HEK293 (cell line): ENCODE results near the gene HIPK2.

Experiments used
- CTCF ChIA-PET: fragments of 350-600 bp; formaldehyde crosslinking; extraction: SDS; loops from one replicate; lab custom pipeline; 2021; ENCODE audit warnings: antibody characterized with exemption; lab: Yijun Ruan, JAX
- POLR2A ChIA-PET: fragments of 300-600 bp; formaldehyde crosslinking; extraction: SDS; loops from one replicate; lab custom pipeline; 2020; ENCODE audit warnings: antibody characterized with exemption, inconsistent platforms; lab: Yijun Ruan, JAX
- H3K27ac ChIP-seq: fragments of 200-500 bp; sonication (Bioruptor generic); 2 replicates; pipeline ENCODE4 v1.5.1; 2014; ENCODE audit warnings: low read depth, low read length, control low read depth, inconsistent platforms; ENCODE audit errors: extremely low read depth
- H3K36me3 ChIP-seq, 2 experiments: fragments of 200-500 bp in 1 of 2; sonication (Bioruptor generic) in 1 of 2; 1 replicate in 1 of 2; 2 replicates in 1 of 2; pipeline ENCODE4 v1.5.1; 2014 to 2017; ENCODE audit warnings: inconsistent platforms in 2 of 2, low read length in 2 of 2; ENCODE audit not compliant: control insufficient read depth in 2 of 2, insufficient read depth in 1 of 2
- H3K4me1 ChIP-seq: fragments of 200-500 bp; sonication (Bioruptor generic); 2 replicates; pipeline ENCODE4 v1.5.1; 2014; ENCODE audit warnings: mild to moderate bottlenecking, low read length, inconsistent platforms; ENCODE audit not compliant: control insufficient read depth, insufficient read depth
- H3K4me3 ChIP-seq: 2 replicates; pipeline ENCODE4 v1.5.1; 2011; ENCODE audit warnings: low read depth, mild to moderate bottlenecking, control low read depth, low read length, moderate library complexity
- H3K9me3 ChIP-seq: fragments of 200-500 bp; sonication (Bioruptor generic); 2 replicates; pipeline ENCODE4 v1.5.1; 2014; ENCODE audit warnings: low read depth, low read length, inconsistent platforms; ENCODE audit not compliant: control insufficient read depth, insufficient read depth
- AEBP2 ChIP-seq: fragments of 450-650 bp; formaldehyde crosslinking; IDR thresholded peaks from 2 replicates; pipeline ENCODE4 v1.5.1; 2016; ENCODE audit warnings: missing biosample characterization, missing genetic modification characterization, borderline replicate concordance
- FEZF1 ChIP-seq: fragments of 450-650 bp; formaldehyde crosslinking; IDR thresholded peaks from 2 replicates; pipeline ENCODE4 v1.5.1; 2016; ENCODE audit warnings: missing biosample characterization, missing genetic modification characterization
- KLF7 ChIP-seq: fragments of 450-650 bp; formaldehyde crosslinking; IDR thresholded peaks from 2 replicates; pipeline ENCODE4 v1.5.1; 2016; ENCODE audit warnings: missing biosample characterization, missing genetic modification characterization, borderline replicate concordance
- OSR2 ChIP-seq: fragments of 450-650 bp; formaldehyde crosslinking; IDR thresholded peaks from 2 replicates; pipeline ENCODE4 v1.5.1; 2016; ENCODE audit warnings: missing biosample characterization, missing genetic modification characterization
- SP2 ChIP-seq: fragments of 450-650 bp; formaldehyde crosslinking; IDR thresholded peaks from 2 replicates; pipeline ENCODE4 v1.5.1; 2016; ENCODE audit warnings: missing biosample characterization, missing genetic modification characterization
- YY1 ChIP-seq: fragments of 450-650 bp; formaldehyde crosslinking; IDR thresholded peaks from 2 replicates; pipeline ENCODE4 v1.5.1; 2018; ENCODE audit warnings: missing biosample characterization, missing genetic modification characterization
- ZNF157 ChIP-seq: fragments of 450-650 bp; formaldehyde crosslinking; IDR thresholded peaks from 2 replicates; pipeline ENCODE4 v1.5.1; 2016; ENCODE audit warnings: missing biosample characterization, missing genetic modification characterization
- ZNF16 ChIP-seq: fragments of 450-650 bp; formaldehyde crosslinking; IDR thresholded peaks from 2 replicates; pipeline ENCODE4 v1.5.1; 2016; ENCODE audit warnings: low read depth, missing biosample characterization, missing genetic modification characterization
- ZNF266 ChIP-seq: fragments of 450-650 bp; formaldehyde crosslinking; IDR thresholded peaks from 2 replicates; pipeline ENCODE4 v1.5.1; 2016; ENCODE audit warnings: missing biosample characterization, missing genetic modification characterization, low read depth
- ZNF311 ChIP-seq: fragments of 450-650 bp; formaldehyde crosslinking; IDR thresholded peaks from 2 replicates; pipeline ENCODE4 v1.5.1; 2017; ENCODE audit warnings: missing biosample characterization, missing genetic modification characterization, borderline replicate concordance
- ZNF433 ChIP-seq: fragments of 450-650 bp; formaldehyde crosslinking; IDR thresholded peaks from 2 replicates; pipeline ENCODE4 v1.5.1; 2016; ENCODE audit warnings: missing biosample characterization, missing genetic modification characterization, low read depth
- ZNF549 ChIP-seq: fragments of 450-650 bp; IDR thresholded peaks from 2 replicates; pipeline ENCODE4 v1.5.1; 2018; ENCODE audit warnings: missing biosample characterization, missing genetic modification characterization, mild to moderate bottlenecking, inconsistent platforms, moderate library complexity
- ZNF571 ChIP-seq: fragments of 450-650 bp; formaldehyde crosslinking; IDR thresholded peaks from 2 replicates; pipeline ENCODE4 v1.5.0; 2017; ENCODE audit warnings: missing biosample characterization, missing genetic modification characterization
- ZNF596 ChIP-seq: fragments of 450-650 bp; IDR thresholded peaks from 2 replicates; pipeline ENCODE4 v1.5.0; 2018; ENCODE audit warnings: missing biosample characterization, mild to moderate bottlenecking, missing genetic modification characterization, moderate library complexity
- ZNF654 ChIP-seq: fragments of 450-650 bp; formaldehyde crosslinking; IDR thresholded peaks from 2 replicates; pipeline ENCODE4 v1.5.1; 2016; ENCODE audit warnings: low read depth, missing biosample characterization, missing genetic modification characterization
- ZNF660 ChIP-seq: fragments of 450-650 bp; IDR thresholded peaks from 2 replicates; pipeline ENCODE4 v1.5.1; 2018; ENCODE audit warnings: missing biosample characterization, mild to moderate bottlenecking, missing genetic modification characterization
- TF ChIP-seq, protein P1 (sequence below): fragments of 450-650 bp; formaldehyde crosslinking; IDR thresholded peaks from 2 replicates; pipeline ENCODE4 v1.5.1; 2016; ENCODE audit warnings: missing biosample characterization, missing genetic modification characterization
- TF ChIP-seq, protein P2 (sequence below): fragments of 450-650 bp; formaldehyde crosslinking; IDR thresholded peaks from 2 replicates; pipeline ENCODE4 v1.5.1; 2016; ENCODE audit warnings: missing biosample characterization, missing genetic modification characterization
- TF ChIP-seq, protein P3 (sequence below): fragments of 450-650 bp; IDR thresholded peaks from 2 replicates; pipeline ENCODE4 v1.5.1; 2018; ENCODE audit warnings: missing biosample characterization, mild to moderate bottlenecking, missing genetic modification characterization
- TF ChIP-seq, protein P4 (sequence below): sonication (generic); formaldehyde crosslinking; IDR thresholded peaks from 2 replicates; pipeline ENCODE4 v1.8.1; 2022; ENCODE audit warnings: mild to moderate bottlenecking, moderate library complexity, missing genetic modification reagents

HIPK2 gene

DNA sequence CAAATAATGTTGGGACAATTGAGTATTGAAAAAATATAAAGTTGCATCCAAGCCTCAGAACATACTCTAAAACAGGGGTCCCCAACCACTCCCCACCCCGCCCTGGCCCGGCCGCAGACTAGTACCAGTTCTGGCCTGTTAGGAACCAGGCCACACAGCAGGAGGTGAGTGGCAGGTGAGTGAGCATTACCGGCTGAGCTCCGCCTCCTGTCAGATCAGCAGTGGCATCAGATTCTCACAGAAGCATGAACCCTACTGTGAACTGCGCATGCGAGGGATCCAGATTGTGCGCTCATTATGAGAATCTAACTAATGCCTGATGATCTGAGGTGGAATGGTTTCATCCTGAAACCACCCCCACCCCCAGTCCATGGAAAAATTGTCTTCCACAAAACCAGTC is 19.4 kb downstream of the HIPK2 start:
- ChIA-PET CTCF (interaction anchor here (0.6 kb wide), 1 partner anchor 69 kb away, joined by 3 read pairs; no protein-coding TSS in a partner anchor), POLR2A (no interaction called here)
- Histone ChIP-seq H3K4me3 (no peak overlapping the region), H3K9me3 (no peaks in the 10 kb centered on the region), H3K27ac (no peak overlapping the region), H3K4me1 (no peaks in the 10 kb centered on the region), H3K36me3 (no peaks in the 10 kb centered on the region)
- TF ChIP-seq OSR2 (0 out of 2 replicates have a peak, but pooled peaks have one; percentile 33), ZNF549 (tag by site-specific recombination) (no peak), FEZF1 (tag by site-specific recombination) (peak; percentile 31; the same call in 1 of the 2 replicates)
- TF ChIP-seq, protein P1, sequence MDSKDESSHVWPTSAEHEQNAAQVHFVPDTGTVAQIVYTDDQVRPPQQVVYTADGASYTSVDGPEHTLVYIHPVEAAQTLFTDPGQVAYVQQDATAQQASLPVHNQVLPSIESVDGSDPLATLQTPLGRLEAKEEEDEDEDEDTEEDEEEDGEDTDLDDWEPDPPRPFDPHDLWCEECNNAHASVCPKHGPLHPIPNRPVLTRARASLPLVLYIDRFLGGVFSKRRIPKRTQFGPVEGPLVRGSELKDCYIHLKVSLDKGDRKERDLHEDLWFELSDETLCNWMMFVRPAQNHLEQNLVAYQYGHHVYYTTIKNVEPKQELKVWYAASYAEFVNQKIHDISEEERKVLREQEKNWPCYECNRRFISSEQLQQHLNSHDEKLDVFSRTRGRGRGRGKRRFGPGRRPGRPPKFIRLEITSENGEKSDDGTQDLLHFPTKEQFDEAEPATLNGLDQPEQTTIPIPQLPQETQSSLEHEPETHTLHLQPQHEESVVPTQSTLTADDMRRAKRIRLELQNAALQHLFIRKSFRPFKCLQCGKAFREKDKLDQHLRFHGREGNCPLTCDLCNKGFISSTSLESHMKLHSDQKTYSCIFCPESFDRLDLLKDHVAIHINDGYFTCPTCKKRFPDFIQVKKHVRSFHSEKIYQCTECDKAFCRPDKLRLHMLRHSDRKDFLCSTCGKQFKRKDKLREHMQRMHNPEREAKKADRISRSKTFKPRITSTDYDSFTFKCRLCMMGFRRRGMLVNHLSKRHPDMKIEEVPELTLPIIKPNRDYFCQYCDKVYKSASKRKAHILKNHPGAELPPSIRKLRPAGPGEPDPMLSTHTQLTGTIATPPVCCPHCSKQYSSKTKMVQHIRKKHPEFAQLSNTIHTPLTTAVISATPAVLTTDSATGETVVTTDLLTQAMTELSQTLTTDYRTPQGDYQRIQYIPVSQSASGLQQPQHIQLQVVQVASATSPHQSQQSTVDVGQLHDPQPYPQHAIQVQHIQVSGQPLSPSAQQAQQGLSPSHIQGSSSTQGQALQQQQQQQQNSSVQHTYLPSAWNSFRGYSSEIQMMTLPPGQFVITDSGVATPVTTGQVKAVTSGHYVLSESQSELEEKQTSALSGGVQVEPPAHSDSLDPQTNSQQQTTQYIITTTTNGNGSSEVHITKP (tag by site-specific recombination), result peak; percentile 68

DNA sequence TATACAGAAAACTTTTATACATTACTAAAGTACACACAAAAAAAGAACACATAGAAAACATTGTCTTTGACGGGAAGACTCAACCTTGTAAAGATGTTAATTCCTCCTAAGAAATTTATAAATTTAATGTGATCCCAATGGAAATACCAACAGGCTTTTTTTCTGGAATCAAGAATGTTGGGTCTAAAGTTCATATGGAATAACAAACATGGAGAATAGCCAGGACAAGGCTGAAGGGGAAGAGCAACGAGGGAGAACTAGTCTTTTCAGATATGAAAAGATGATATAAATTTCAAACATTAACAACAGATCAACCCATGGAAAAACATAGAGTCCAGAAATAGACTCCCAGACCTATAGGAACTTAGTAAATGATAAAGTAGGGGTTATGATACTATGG is 19.8 kb downstream of the HIPK2 start:
- Histone ChIP-seq H3K36me3 (no peaks in the 10 kb centered on the region), H3K27ac (no peak overlapping the region), H3K4me3 (no peak overlapping the region), H3K4me1 (no peaks in the 10 kb centered on the region), H3K9me3 (no peaks in the 10 kb centered on the region)
- ChIA-PET POLR2A (no interaction called here), CTCF (no interaction called here)
- TF ChIP-seq ZNF660 (tag by site-specific recombination) (no peak), ZNF596 (no peak), AEBP2 (tag by site-specific recombination) (no peak), SP2 (no peak), ZNF311 (no peak), YY1 (no peak), ZNF433 (no peak), ZNF16 (tag by site-specific recombination) (no peak), ZNF157 (tag by site-specific recombination) (no peak), ZNF654 (no peak), KLF7 (tag by site-specific recombination) (no peak), ZNF266 (tag by site-specific recombination) (no peak), ZNF571 (tag by site-specific recombination) (no peak)
- TF ChIP-seq, protein P2, sequence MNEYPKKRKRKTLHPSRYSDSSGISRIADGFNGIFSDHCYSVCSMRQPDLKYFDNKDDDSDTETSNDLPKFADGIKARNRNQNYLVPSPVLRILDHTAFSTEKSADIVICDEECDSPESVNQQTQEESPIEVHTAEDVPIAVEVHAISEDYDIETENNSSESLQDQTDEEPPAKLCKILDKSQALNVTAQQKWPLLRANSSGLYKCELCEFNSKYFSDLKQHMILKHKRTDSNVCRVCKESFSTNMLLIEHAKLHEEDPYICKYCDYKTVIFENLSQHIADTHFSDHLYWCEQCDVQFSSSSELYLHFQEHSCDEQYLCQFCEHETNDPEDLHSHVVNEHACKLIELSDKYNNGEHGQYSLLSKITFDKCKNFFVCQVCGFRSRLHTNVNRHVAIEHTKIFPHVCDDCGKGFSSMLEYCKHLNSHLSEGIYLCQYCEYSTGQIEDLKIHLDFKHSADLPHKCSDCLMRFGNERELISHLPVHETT (tag by site-specific recombination), result no peak
- TF ChIP-seq, protein P3, sequence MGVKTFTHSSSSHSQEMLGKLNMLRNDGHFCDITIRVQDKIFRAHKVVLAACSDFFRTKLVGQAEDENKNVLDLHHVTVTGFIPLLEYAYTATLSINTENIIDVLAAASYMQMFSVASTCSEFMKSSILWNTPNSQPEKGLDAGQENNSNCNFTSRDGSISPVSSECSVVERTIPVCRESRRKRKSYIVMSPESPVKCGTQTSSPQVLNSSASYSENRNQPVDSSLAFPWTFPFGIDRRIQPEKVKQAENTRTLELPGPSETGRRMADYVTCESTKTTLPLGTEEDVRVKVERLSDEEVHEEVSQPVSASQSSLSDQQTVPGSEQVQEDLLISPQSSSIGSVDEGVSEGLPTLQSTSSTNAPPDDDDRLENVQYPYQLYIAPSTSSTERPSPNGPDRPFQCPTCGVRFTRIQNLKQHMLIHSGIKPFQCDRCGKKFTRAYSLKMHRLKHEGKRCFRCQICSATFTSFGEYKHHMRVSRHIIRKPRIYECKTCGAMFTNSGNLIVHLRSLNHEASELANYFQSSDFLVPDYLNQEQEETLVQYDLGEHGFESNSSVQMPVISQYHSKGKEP (tag by site-specific recombination), result no peak
- TF ChIP-seq, protein P4, sequence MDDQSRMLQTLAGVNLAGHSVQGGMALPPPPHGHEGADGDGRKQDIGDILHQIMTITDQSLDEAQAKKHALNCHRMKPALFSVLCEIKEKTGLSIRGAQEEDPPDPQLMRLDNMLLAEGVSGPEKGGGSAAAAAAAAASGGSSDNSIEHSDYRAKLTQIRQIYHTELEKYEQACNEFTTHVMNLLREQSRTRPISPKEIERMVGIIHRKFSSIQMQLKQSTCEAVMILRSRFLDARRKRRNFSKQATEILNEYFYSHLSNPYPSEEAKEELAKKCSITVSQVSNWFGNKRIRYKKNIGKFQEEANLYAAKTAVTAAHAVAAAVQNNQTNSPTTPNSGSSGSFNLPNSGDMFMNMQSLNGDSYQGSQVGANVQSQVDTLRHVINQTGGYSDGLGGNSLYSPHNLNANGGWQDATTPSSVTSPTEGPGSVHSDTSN (CRISPR knock-in tag), result no peak
- TF ChIP-seq, protein P1 (tag by site-specific recombination), result no peak
